ENCODE data around the gene KBTBD4. TPM values are rescaled to one million over a fixed set of nuclear protein-coding genes. Genes with fewer than 3 reads are reported as not detected.

Gene KBTBD4
- total RNA-seq, 2 donors from 2014 or later, result 14.5 to 15.5 TPM

DNA sequence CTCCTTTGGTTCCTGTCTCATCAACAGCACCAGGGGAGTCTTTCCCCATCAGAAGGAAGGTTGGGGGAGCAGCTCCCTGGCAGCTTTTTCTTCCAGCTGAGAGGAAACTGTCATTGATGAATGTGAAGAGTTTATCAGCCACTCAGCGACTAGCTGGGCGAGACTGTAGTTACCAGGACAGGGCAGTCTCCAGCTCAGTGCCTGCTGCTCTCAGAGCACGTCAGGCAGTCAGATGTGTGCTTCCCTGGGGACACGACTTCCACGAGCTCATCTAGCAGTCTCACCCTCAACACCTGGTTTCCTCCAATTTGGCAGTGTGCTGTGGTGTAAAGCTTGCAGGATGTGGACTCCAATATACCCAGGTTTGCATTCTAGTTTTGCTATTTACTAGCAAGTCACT is 28.0 kb upstream of the KBTBD4 start:
- Histone ChIP-seq H3K27ac (no peak overlapping the region), H3K27me3 (no peaks in the 10 kb centered on the region), H3K36me3 (no peaks in the 10 kb centered on the region), H3K9ac (ENCODE audit: low read depth in 2 of 2, low read length in 2 of 2) (no peak overlapping the region), H3K9me3 (no peaks in the 10 kb centered on the region), H3K4me1 (no peaks in the 10 kb centered on the region), H3K4me3 (no peak overlapping the region)
- intact Hi-C loops (cut with DNase I), result no loop called here
- TF ChIP-seq, protein P1, sequence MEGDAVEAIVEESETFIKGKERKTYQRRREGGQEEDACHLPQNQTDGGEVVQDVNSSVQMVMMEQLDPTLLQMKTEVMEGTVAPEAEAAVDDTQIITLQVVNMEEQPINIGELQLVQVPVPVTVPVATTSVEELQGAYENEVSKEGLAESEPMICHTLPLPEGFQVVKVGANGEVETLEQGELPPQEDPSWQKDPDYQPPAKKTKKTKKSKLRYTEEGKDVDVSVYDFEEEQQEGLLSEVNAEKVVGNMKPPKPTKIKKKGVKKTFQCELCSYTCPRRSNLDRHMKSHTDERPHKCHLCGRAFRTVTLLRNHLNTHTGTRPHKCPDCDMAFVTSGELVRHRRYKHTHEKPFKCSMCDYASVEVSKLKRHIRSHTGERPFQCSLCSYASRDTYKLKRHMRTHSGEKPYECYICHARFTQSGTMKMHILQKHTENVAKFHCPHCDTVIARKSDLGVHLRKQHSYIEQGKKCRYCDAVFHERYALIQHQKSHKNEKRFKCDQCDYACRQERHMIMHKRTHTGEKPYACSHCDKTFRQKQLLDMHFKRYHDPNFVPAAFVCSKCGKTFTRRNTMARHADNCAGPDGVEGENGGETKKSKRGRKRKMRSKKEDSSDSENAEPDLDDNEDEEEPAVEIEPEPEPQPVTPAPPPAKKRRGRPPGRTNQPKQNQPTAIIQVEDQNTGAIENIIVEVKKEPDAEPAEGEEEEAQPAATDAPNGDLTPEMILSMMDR (IDR thresholded peaks at IDR 0.05), result no peak
- DNase-seq, result no peak

DNA sequence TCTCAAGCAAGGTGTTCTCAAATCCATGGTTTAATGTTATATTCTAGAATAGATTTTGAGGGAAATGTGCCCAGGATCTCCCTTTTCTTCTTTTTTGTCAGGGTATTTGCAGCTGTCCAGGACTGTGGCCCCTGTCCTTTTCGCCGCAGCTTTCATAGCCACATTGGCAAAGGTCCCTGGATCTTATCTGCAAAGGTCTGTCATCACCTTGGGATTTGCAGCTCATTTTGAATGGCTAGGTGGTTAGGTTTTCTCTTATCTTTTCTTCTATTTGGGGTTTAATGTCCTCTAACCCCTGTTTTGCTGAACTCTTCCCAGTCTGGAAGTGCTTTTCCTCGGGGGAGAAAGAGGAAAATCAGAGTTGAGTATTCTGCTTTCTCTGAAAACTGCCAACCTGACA is 27.2 kb upstream of the KBTBD4 start:
- TF ChIP-seq, protein P1 (IDR thresholded peaks at IDR 0.05), result no peak
- DNase-seq, result no peak
- H3K4me1 ChIP-seq, result no peaks in the 10 kb centered on the region
- H3K9ac ChIP-seq (ENCODE audit: low read depth in 2 of 2, low read length in 2 of 2), result no peak overlapping the region
- intact Hi-C loops (cut with DNase I), result no loop called here
- H3K36me3 ChIP-seq, result no peaks in the 10 kb centered on the region
- H3K9me3 ChIP-seq, result no peaks in the 10 kb centered on the region
- H3K4me3 ChIP-seq, result no peak overlapping the region
- H3K27me3 ChIP-seq, result no peaks in the 10 kb centered on the region
- no peak overlapping the region for H3K27ac ChIP-seq

DNA sequence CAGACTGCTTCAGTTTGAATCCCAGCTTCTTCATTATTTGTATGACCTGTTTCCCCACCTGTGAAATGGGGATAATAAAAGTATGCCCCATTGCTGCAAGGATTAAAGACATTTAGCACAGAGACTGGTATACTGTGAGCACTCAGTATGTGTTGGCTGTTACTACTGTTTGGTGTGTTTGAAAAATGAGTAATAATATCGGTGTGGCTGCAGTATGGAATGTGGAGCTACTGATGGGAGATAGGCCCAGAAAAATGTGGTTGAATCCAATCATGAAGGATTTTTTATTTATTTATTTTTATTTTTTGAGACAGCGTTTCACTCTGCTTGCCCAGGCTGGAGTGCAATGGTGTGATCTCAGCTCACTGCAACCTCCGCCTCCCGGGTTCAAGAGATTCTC is 24.5 kb upstream of the KBTBD4 start:
- TF ChIP-seq, protein P1 (IDR thresholded peaks at IDR 0.05), result no peak
- H3K27me3 ChIP-seq, result no peaks in the 10 kb centered on the region

DNA sequence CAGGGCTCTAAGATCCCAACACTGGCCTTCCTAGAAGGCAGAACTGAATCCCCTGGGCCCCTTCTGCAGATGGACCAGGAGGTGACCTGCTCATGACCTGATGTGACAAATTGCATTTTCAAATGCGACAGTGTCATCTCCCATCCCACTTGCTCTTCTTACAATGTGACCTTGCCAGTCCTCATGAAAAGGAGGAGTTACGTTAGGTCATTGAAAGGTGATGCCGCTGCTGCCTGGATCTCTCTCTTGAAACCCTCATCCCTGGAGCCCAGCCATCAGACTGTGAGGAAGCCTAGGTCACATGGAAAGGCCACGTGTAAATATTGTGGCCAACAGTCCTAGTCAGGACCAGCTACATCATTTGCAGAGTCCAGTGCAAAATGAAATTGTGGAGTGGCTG is 21.1 kb upstream of the KBTBD4 start:
- H3K27me3 ChIP-seq, result no peaks in the 10 kb centered on the region
- DNase-seq, result no peak
- H3K4me1 ChIP-seq, result no peaks in the 10 kb centered on the region
- H3K27ac ChIP-seq, result no peak overlapping the region
- H3K36me3 ChIP-seq, result no peaks in the 10 kb centered on the region
- H3K9me3 ChIP-seq, result no peaks in the 10 kb centered on the region
- intact Hi-C loops (cut with DNase I), result no loop called here
- TF ChIP-seq, protein P1 (IDR thresholded peaks at IDR 0.05), result no peak
- H3K9ac ChIP-seq (ENCODE audit: low read depth in 2 of 2, low read length in 2 of 2), result no peak overlapping the region
- no peak overlapping the region for H3K4me3 ChIP-seq

More for the DNA sequence above, 24.5 kb upstream of the KBTBD4 start:
- Histone ChIP-seq H3K27ac (no peak overlapping the region), H3K9me3 (no peaks in the 10 kb centered on the region), H3K4me3 (no peak overlapping the region), H3K4me1 (no peaks in the 10 kb centered on the region), H3K36me3 (no peaks in the 10 kb centered on the region), H3K9ac (ENCODE audit: low read depth in 2 of 2, low read length in 2 of 2) (no peak overlapping the region)
- no peak for DNase-seq
- intact Hi-C loops (cut with DNase I), result no loop called here

DNA sequence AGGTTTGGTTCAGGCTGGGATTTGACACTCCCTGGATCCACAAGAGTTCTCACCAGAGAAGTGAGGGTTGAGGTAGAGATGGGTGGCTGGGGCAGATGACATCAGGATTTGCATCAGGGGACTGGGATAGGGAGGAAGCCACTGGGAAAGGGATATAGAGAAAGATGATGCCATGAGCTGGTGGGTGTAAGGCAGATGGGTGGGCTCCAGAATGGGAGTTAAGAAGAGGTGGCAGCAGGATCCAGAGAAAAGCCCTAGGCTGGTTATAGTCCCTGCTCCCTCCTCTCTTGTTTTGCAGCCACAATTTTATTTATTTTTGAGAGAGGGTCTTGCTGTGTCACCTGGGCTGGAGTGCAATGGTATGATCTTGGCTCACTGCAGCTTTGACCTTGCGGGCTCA is 17.2 kb upstream of the KBTBD4 start:
- Histone ChIP-seq H3K9me3 (no peaks in the 10 kb centered on the region), H3K4me1 (no peaks in the 10 kb centered on the region), H3K27me3 (peaks cover 29% of the 10 kb centered on the region), H3K4me3 (no peak overlapping the region), H3K9ac (ENCODE audit: low read depth in 2 of 2, low read length in 2 of 2) (no peak overlapping the region), H3K36me3 (no peaks in the 10 kb centered on the region), H3K27ac (no peak overlapping the region)
- TF ChIP-seq, protein P1 (IDR thresholded peaks at IDR 0.05), result no peak
- DNase-seq, result no peak
- intact Hi-C loops (cut with DNase I), result no loop called here

DNA sequence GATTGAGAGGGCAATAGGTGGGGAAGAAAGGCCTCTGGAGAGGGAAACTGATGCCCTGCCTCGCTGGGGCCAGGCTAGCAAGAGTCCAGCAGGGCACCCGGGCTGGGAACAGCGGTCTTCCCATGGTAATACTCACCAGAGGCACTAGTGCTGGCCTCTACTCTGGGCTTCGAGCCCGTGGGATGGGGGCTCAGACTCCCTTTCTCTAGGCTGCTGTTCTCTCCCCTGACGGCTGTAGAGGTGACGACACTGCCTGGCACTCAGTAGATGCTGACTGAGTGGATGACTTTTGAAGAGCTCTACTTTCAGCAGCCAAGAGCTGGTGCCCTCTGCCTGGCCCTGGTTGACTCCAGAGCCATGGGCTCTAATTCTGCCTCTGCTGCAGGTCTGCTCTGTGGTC is 16.3 kb upstream of the KBTBD4 start:
- no peak overlapping the region for H3K9ac ChIP-seq (ENCODE audit: low read depth in 2 of 2, low read length in 2 of 2)
- no peak overlapping the region for H3K4me3 ChIP-seq
- peaks cover 29% of the 10 kb centered on the region for H3K27me3 ChIP-seq
- no peaks in the 10 kb centered on the region for H3K4me1 ChIP-seq
- intact Hi-C loops (cut with DNase I), result no loop called here
- H3K9me3 ChIP-seq, result no peaks in the 10 kb centered on the region
- no peak for DNase-seq
- TF ChIP-seq, protein P1 (IDR thresholded peaks at IDR 0.05), result no peak
- no peaks in the 10 kb centered on the region for H3K36me3 ChIP-seq
- no peak overlapping the region for H3K27ac ChIP-seq

All from colonic mucosa (tissue), 4 donors.